Activated T-helper 1 cell treated with anti-CD3 and anti-CD28 coated beads, Interleukin-2, amount 50 U/mL, for 16 hours (primary cell): ENCODE results near the gene SRSF3.
A peak's percentile ranks its signal among the peaks of the same experiment; 100 is the strongest.
"Not testable (repeated sequence)": the region's sequence is repeated elsewhere in the genome, so short reads cannot be mapped to it uniquely, and the experiment has no call there.

Source experiments
- DNase-seq, 2 donors: peaks; one replicate each; pipeline ENCODE4 v3.0.0-alpha.2; 2020; ENCODE audit warnings: low read depth in 1 of 2, low spot score in 1 of 2

Gene SRSF3

DNA sequence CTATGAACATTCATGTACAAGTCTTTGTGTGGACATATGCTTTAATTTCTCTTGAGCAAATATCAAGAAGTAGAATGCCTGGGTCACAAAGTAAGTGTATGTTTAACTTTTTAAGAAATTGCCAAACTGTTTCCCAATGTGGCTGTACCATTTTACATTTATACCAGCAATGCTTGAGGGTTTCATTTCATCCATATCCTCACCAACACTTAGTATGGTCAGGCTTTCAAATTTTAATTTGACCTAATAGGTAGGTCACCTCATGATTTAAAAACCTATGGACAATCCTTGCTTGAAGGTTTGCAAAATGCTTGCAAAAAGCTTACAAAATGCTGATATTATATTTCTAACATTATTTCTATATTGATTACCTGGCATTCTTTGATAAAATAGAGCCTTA is 19.5 kb upstream of the SRSF3 start:
- no peak for DNase-seq

DNA sequence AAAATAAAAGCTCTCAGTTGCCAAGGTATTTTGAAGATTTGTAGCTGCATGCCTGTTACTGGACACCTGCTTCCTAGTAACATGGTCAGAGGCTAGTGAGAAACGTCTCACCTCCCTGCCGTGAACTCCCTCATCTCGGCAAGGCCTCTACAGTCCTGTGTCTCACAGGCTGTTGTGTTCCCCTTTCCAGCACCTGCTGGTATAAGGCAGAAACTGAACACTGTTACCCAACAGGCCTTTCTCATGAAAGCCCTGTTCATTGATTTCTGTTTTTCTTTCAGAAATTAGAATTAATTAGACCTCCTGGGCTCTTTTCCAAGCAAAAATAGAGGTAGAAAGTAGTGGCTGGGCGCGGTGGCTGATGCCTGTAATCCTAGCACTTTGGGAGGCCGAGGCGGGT is 17.6 kb upstream of the SRSF3 start:
- DNase-seq: no peak

GRCh38 chr6:36577301-36577700 is 16.9 kb upstream of the SRSF3 start:
- DNase-seq: no peak

DNA sequence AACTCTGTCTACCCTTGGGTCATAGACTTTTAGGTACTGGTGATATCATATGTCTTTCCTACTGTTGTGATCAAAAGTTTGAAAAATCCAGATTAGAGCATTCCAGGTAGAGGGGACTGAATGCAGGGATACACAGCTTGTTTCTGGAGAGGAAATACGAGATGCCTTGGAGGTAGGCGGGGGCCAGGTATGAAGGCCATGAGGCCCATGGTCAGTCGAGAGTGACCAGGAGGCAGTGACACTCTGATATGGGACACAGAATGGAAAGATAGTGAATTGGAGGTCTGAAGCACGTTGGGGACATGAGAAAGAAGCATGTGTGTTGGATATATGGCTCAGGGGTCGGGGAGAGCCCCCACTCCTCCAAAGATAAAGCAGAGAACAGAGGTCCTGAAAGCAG is 16.1 kb upstream of the SRSF3 start:
- DNase-seq: no peak

GRCh38 chr6:36578431-36578830 is 15.7 kb upstream of the SRSF3 start:
- no peak for DNase-seq

- no peak for DNase-seq
Measured at GRCh38 chr6:36580184-36580526, 14.0 kb upstream of the SRSF3 start.

GRCh38 chr6:36581716-36582115 is 12.4 kb upstream of the SRSF3 start:
- no peak for DNase-seq

DNA sequence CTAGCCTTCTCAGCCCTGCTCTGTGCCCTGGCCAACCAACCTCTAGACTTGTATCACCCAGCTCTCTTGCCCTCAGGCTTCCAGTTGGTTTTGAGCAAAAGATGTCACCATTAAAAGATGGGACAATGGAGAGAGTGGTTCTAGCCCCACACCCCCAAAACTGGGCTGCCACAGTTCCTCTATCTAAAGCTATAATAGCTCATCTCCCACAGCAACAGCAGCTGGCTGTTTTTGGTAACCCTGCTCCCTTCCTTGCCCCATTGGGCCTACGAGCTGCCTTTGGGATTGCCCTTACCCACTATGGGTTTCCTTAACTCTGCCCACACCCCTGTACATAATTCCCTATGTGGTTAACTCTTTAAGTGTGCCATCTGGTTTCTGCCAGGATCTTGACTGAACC is 7.6 kb upstream of the SRSF3 start:
- DNase-seq: no peak

GRCh38 chr6:36589025-36589400 is 5.1 kb upstream of the SRSF3 start:
- DNase-seq: not testable (repeated sequence)

DNA sequence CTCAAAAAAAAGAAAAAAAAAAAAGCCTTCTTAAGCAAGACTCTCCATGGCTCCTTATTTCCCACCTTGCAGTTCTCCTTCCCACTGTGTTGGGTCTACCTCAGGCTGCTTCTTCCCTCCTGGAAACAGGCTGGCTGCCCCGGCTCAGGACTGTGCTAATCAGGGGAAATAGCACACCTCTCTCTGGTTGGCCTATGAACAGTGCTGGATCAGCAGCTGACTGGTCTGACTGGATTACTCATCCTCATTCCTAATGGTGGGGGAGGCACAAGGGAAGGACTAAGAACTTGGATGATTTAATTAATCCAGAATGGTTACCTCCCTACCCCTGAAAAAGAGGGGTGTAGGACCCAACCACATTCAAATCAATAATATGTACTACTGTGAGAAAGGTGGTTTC is 3.9 kb upstream of the SRSF3 start:
- DNase-seq: no peak

- DNase-seq: no peak
Measured at GRCh38 chr6:36592221-36592655, 1.9 kb upstream of the SRSF3 start.

DNA sequence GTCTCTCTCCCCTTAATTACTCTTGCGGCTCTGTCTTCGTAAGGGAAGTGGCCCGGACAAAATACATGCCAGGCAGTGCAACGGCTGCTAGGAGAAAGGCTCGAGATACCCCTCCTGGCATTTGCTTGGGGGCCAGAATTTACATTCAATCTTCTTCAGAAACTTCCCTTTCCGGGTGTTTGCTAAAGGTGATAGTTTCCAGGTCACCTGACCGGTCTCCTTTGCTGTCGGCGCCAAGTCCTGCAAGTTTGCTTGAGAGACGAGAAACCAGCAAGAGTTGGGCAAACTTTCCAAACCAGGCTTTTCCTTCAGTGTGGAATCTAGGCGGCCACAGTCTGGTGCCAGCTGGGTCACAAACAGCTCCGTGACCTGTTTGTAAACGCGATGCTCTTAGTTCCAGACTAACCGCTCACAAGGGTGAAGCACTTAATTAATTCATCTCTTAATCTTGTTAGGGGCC is 563 bp upstream of the SRSF3 start:
- DNase-seq: peak in 1 of 2 donors; percentile 12

DNA sequence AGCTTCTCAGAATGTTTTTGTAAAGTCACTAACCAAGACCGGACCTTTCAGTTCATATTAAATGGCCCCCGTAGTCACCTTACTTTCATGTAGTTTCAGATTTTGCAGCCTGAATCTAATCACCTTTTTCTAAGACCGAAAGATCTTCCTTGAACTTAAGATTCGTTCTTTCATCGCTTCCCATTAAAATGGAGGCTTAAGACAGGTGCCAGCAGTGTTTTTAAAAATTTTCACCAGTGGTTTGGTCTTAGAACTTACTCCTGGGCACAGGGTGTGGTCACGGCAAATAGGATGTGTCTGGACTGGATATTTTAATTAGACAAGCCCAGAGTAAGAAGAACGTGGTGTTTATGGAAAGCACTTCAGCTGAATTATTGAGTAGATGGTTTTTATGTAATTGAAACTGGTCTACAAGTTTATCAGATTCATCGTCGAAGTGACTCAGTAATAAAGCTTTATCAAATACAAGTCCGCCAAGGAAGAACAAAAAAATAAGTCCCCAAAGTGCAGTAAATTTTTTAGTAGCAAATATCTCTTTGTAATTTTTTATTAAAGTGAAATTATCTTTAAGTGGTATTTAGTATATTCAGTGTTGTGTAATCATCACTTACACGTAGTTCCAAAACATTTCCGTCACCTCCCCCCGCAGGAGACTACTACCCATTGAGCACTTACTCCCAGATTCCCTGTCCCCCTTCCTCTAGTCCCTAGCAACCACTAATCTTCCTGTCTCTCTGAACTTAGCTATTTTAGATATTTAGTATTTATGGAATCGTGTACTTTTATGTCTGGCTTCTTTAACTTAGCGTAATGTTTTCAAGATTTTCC is 868 bp downstream of the SRSF3 start:
- no peak for DNase-seq

DNA sequence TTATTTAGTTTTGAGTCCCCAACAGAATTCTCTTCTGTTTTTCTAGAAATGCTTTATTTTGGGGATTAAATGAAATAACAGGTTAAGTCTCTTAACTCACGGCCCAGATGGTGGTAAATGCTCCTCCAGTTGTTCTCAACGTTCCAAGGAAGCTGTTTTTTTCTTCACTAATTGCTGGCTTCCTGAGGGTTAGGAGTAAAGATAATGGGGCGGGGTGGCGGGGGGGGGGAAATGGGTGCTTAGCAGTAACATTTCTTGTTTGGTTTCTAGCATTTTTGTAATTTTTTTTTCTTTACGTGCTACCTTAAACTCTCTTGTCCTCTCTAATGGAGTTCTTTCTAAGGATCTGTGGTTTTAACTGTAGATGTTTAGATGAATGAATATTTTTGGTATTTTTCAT is 2.2 kb downstream of the SRSF3 start:
- no peak for DNase-seq

DNA sequence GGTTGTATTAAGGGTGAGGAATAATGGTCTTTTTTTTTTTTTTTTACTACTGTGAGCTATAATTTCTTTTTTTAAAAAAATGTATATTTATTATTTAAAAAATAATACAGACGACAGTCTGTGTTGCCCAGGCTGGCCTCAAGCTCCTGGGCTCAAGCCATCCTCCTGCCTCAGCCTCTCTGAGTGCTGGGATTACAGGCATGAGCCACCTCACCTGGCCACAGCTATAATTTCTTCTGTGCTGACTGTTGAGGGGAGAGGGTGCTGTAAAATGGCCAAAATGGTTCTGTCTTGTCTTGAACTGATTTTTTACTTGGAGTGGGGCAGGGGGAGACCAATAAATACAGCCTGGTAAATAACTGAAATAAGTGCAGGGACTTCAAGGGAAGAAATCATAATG is 3.6 kb downstream of the SRSF3 start:
- no peak for DNase-seq

DNA sequence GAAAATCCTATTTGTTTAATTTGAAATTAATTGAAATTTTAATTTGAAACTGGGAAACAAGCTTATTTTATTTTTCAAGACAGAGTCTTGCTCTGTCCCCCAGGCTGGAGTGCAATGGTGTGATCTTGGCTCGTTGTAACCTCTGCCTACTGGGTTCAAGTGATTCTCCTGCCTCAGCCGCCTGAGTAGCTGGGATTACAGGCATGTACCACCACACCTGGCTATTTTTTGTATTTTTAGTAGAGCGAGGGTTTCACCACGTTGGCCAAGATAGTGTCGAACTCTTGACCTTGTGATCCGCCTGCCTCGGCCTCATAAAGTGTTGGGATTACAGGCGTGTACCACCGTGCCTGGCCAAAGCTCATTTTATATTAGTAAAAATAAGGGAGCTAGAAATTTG is 4.2 kb downstream of the SRSF3 start:
- DNase-seq: no peak

GRCh38 chr6:36598739-36599318 is 4.7 kb downstream of the SRSF3 start:
- DNase-seq: no peak

GRCh38 chr6:36599791-36600209 is 5.6 kb downstream of the SRSF3 start:
- DNase-seq: peak; percentile 18 to 40

- no peak for DNase-seq
Measured at GRCh38 chr6:36600564-36601146, 6.5 kb downstream of the SRSF3 start.

DNA sequence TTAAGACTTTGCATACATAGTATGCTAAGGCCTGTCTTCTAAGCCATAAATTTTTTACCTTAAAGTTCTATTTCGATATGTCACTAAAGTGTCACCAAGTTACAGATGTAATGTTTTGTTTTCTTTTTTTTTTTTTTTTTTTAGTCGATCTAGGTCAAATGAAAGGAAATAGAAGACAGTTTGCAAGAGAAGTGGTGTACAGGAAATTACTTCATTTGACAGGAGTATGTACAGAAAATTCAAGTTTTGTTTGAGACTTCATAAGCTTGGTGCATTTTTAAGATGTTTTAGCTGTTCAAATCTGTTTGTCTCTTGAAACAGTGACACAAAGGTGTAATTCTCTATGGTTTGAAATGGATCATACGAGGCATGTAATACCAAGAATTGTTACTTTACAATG is 7.7 kb downstream of the SRSF3 start:
- not testable (repeated sequence) for DNase-seq

DNA sequence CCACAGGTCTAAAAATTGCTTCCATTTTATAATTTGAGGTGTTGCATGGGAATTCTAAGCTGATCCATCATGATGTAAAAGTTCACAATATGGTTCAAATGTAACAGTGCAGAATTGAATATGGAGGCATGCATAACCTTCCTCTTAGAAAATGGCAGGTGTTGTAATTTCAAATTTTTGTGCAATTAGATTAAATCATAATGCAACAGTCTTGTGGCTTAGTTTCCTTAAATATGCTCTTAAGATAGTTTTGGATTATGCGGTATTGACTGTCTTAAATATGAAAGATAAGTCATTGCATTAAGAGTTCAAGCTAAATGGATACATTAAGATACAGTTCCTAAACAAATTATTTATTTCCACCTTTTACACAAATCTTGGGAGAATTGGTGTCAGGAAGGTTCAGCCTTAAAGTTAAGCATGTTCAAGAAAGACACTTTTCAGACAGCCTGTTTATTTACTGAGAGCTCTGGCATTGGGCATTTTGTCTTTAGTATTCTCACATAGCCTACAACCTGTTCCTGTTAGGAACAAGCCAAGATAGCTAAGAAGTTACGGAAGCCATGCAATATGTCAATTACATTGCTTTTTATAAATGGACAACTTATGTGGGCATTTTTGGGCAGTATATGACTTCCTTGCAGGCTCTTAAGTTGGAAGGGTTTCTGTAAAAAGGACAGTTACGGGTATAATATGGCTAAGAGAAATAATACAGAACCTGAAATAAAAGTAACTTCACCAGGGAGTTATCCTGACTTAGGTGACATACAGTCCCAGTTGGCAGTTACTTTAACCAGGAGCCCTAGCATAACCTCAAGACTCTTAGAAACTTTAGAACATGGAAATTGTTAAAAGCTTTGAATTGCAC is 9.3 kb downstream of the SRSF3 start:
- no peak for DNase-seq
